GM12878 (cell line): ENCODE results near the gene CHST8. TPM values are rescaled to one million over a fixed set of nuclear protein-coding genes. Genes with fewer than 3 reads are reported as not detected.

Experiments used
- ATAC-seq: fragments of 200-7000 bp; cut with Tn5 transposase; 3 replicates; pipeline ENCODE4 v1.9.1; 2020; ENCODE audit warnings: mild to moderate bottlenecking, moderate library complexity
- BruUV-seq: library from RNA; stranded (reverse); fragments of 400-500 nt; replicated peaks from 2 replicates; lab custom pipeline; 2021; lab: Mats Ljungman, UMichigan
- CTCF ChIA-PET: fragments of 300-600 bp; sonication (Branson Sonifier 250); formaldehyde crosslinking; extraction: SDS; loops from one replicate; lab custom pipeline; 2021; ENCODE audit warnings: inconsistent platforms; lab: Yijun Ruan, JAX
- POLR2A ChIA-PET: fragments of 350-600 bp; formaldehyde crosslinking; extraction: SDS; loops from one replicate; lab custom pipeline; 2021; ENCODE audit warnings: inconsistent platforms; lab: Charles Lee
- RAD21 ChIA-PET: fragments of 300-600 bp; sonication (Branson Sonifier 250); formaldehyde crosslinking; loops from one replicate; lab custom pipeline; 2023; ENCODE audit warnings: antibody characterized with exemption; ENCODE audit not compliant: unreplicated experiment; lab: Charles Lee
- SMC1A ChIA-PET: fragments of 300-600 bp; sonication (Branson Sonifier 250); formaldehyde crosslinking; loops from one replicate; lab custom pipeline; 2023; ENCODE audit not compliant: unreplicated experiment, uncharacterized antibody; lab: Charles Lee
- DNase-seq: peaks from one replicate; pipeline ENCODE4 v3.0.0-alpha.2; 2011; ENCODE audit warnings: low read depth, low spot score
- FAIRE-seq: peaks from 3 replicates; lab custom pipeline; 2011; peaks lifted over from hg19 to GRCh38; lab: Jason Lieb, UNC
- H2AFZ ChIP-seq: 2 replicates; pipeline ENCODE4 v1.6.0; 2011; ENCODE audit warnings: low read depth, low read length, control low read depth; ENCODE audit not compliant: control insufficient read depth
- H3K27ac ChIP-seq: 2 replicates; pipeline ENCODE4 v1.5.1; 2011; ENCODE audit warnings: control low read depth; ENCODE audit not compliant: control insufficient read depth, insufficient read depth
- H3K27me3 ChIP-seq, 2 experiments: replicated peaks in 1 of 2; 2 replicates each; pipeline versions ENCODE4 v1.6.0 to v1.6.1; 2011; ENCODE audit warnings: low read length in 1 of 2; ENCODE audit not compliant: control insufficient read depth in 2 of 2, insufficient read depth in 2 of 2
- H3K36me3 ChIP-seq, 2 experiments: 2 replicates each; pipeline ENCODE4 v1.5.1; 2011; ENCODE audit warnings: low read length in 1 of 2; ENCODE audit not compliant: control insufficient read depth in 2 of 2, insufficient read depth in 2 of 2
- H3K4me1 ChIP-seq: 2 replicates; pipeline ENCODE4 v1.6.1; 2011; ENCODE audit warnings: mild to moderate bottlenecking, low read length, moderate library complexity, mixed read lengths; ENCODE audit not compliant: control insufficient read depth, insufficient read depth
- H3K4me2 ChIP-seq: 2 replicates; pipeline ENCODE4 v1.6.0; 2011; ENCODE audit warnings: control low read depth; ENCODE audit not compliant: control insufficient read depth, insufficient read depth
- H3K4me3 ChIP-seq: fragments of 200-600 bp; sonication (generic); 2 replicates; pipeline ENCODE4 v1.5.1; 2016
- H3K79me2 ChIP-seq: 2 replicates; pipeline ENCODE4 v1.6.0; 2011; ENCODE audit warnings: low read length; ENCODE audit not compliant: control insufficient read depth, insufficient read depth
- H3K9ac ChIP-seq: 2 replicates; pipeline ENCODE4 v1.8.0; 2011; ENCODE audit warnings: low read length, control low read depth, mixed read lengths; ENCODE audit not compliant: control insufficient read depth, insufficient read depth
- H3K9me3 ChIP-seq: replicated peaks from 3 replicates; pipeline ENCODE4 v1.5.1; 2011; ENCODE audit warnings: mild to moderate bottlenecking, low read length; ENCODE audit not compliant: control insufficient read depth, insufficient read depth
- H4K20me1 ChIP-seq: 2 replicates; pipeline ENCODE4 v1.6.0; 2011; ENCODE audit not compliant: control insufficient read depth, insufficient read depth
- ASH2L ChIP-seq: fragments of 300-600, 200-600 bp; sonication (generic); IDR thresholded peaks from 2 replicates; pipeline ENCODE4 v1.6.1; 2017; ENCODE audit warnings: low read depth, mild to moderate bottlenecking, borderline replicate concordance
- CHD4 ChIP-seq: fragments of 200-600 bp; sonication (generic); IDR thresholded peaks from 2 replicates; pipeline ENCODE4 v1.6.1; 2016; ENCODE audit warnings: mild to moderate bottlenecking
- EP300 ChIP-seq, 2 experiments: fragments of 150-350 bp in 1 of 2; IDR thresholded peaks; 2 replicates each; pipeline ENCODE4 v1.6.1; 2011 to 2012; ENCODE audit warnings: low read depth in 2 of 2, low read length in 2 of 2, borderline replicate concordance in 1 of 2, improper control_type of control experiment in 1 of 2, inconsistent platforms in 1 of 2; ENCODE audit not compliant: control insufficient read depth in 1 of 2
- GABPA ChIP-seq: IDR thresholded peaks from 2 replicates; pipeline ENCODE4 v1.6.1; 2014; ENCODE audit warnings: antibody characterized with exemption, low read depth, mild to moderate bottlenecking, inconsistent platforms
- HDAC6 ChIP-seq: fragments of 200-600 bp; sonication (generic); IDR thresholded peaks from one replicate; pipeline ENCODE4 v1.8.0; 2017; ENCODE audit warnings: antibody characterized with exemption; ENCODE audit not compliant: unreplicated experiment
- MTA3 ChIP-seq: IDR thresholded peaks from 2 replicates; pipeline ENCODE4 v1.6.1; 2012; ENCODE audit warnings: low read length, inconsistent platforms, borderline replicate concordance
- MYB ChIP-seq: fragments of 150-350 bp; IDR thresholded peaks from 2 replicates; pipeline ENCODE4 v1.6.1; 2014; ENCODE audit warnings: mild to moderate bottlenecking, low read depth, low read length, borderline replicate concordance
- PML ChIP-seq: IDR thresholded peaks from 2 replicates; pipeline ENCODE4 v1.6.1; 2012; ENCODE audit warnings: low read length, inconsistent platforms
- RCOR1 ChIP-seq: conservative IDR thresholded peaks from 2 replicates; pipeline ENCODE4 v1.6.1; 2012; ENCODE audit warnings: low read depth, low read length, improper control_type of control experiment
- RUNX3 ChIP-seq: IDR thresholded peaks from 2 replicates; pipeline ENCODE4 v1.6.1; 2012; ENCODE audit warnings: low read length, inconsistent platforms
- SUZ12 ChIP-seq: fragments of 200-600 bp; sonication (generic); IDR thresholded peaks from one replicate; pipeline ENCODE4 v1.6.1; 2018; ENCODE audit warnings: antibody characterized with exemption, mild to moderate bottlenecking; ENCODE audit not compliant: unreplicated experiment
- YY1 ChIP-seq: IDR thresholded peaks from 2 replicates; pipeline ENCODE4 v1.6.1; 2011; ENCODE audit warnings: low read depth, mild to moderate bottlenecking, low read length
- ZNF207 ChIP-seq: fragments of 450-650 bp; IDR thresholded peaks from 2 replicates; pipeline ENCODE4 v1.6.1; 2014; ENCODE audit warnings: antibody characterized with exemption, mild to moderate bottlenecking, borderline replicate concordance
- WGBS: methylation state at CpG from one replicate; pipeline ENCODE4 v1.1.6; 2016; ENCODE audit warnings: low lambda C conversion rate; ENCODE audit not compliant: insufficient replicate concordance, insufficient coverage; ENCODE audit errors: missing lambda C conversion rate; 5-methylcytosine and 5-hydroxymethylcytosine counted together
- in situ Hi-C: fragments of 300-500 bp; cut with MboI; formaldehyde crosslinking; loops from 9 replicates; pipeline ENCODE4 v1.14.3; 2018; ENCODE audit warnings: mixed read lengths
- intact Hi-C: fragments of 100-400 bp; cut with micrococcal nuclease; formaldehyde crosslinking; loops from one replicate; pipeline ENCODE4 v1.14.2; 2022; ENCODE audit not compliant: unreplicated experiment
- polyA plus RNA-seq, 11 experiments: library from polyadenylated mRNA; depleted of rRNA in 4 of 11; unstranded in 6 of 11; stranded (reverse) in 5 of 11; fragments of >200 nt; fragmentation: Nextera tagmentation in 4 of 11; fragmentation: Illumina TruSeq in 1 of 11; extraction: Ambion mirVana in 4 of 11; extraction: Trizol in 1 of 11; gene quantifications; 1 replicate in 1 of 11; 2 replicates in 10 of 11; pipeline versions ENCODE4 v1.2.1 to v1.2.3, GENCODE V29; 2011 to 2016; ENCODE audit warnings: inconsistent platforms in 2 of 11, missing spikeins in 2 of 11, low read depth in 1 of 11
- total RNA-seq, 4 experiments: library from RNA; depleted of rRNA in 3 of 4; stranded (reverse); fragments of >200 nt in 3 of 4; fragmentation: Illumina TruSeq in 1 of 4; extraction: Trizol in 1 of 4; gene quantifications; 2 replicates each; pipeline versions ENCODE4 v1.2.1 to v1.2.3, GENCODE V29; 2013 to 2021
- TF ChIP-seq, protein P1 (sequence below): IDR thresholded peaks from 2 replicates; pipeline ENCODE4 v1.6.1; 2011; ENCODE audit warnings: low read depth, low read length, improper control_type of control experiment, borderline replicate concordance
- TF ChIP-seq, protein P2 (sequence below): fragments of 450-650 bp; formaldehyde crosslinking; IDR thresholded peaks from 2 replicates; pipeline ENCODE4 v1.4.0; 2020; ENCODE audit warnings: mild to moderate bottlenecking, moderate library complexity
- TF ChIP-seq, protein P3 (sequence below): fragments of 450-650 bp; IDR thresholded peaks from 2 replicates; pipeline ENCODE4 v1.6.1; 2017; ENCODE audit warnings: antibody characterized with exemption, mild to moderate bottlenecking, moderate library complexity

Gene CHST8
- total and polyA plus RNA-seq, 10 of the 15 experiments (the other 5 are each of a cell fraction or from before 2014, with no cell fraction given) = 0.06 TPM; not detected in 9

DNA sequence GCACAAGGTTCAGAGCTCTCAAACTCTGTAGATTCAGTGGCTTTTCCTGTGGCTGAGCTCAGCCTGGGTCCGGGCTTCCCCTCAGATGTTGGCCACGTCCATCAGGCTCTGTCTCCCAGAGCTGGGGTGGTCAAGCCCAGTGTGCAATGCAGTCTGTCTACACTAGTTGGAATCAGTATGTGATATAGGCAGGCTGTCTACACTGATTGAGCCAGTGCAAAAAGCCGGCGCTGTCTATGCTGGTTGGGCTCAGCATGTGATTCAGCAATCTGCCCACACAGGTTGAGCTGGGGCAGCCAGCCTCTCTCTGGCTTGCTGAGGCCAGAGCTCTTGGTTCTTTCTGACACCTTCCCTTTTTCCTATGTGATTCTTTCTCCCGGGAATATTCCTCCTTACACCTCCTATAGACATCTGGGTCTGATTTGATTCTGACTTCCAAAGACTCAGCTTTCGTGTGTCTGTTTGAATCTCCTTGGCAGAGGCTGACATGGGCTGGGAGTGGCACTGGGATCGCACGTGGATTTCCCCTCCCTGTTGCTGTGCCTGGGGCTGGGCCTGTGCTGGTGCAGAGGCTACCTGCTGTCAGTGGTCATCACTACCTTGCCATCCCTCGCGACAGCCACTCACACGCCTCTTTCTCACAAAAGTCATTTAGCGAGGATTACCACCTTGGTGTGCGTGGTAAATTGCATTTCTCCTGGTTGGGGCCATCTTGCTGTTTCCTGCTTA, 9.3 kb downstream of the CHST8 start:
- ChIA-PET SMC1A (no interaction called here), RAD21 (no interaction called here), POLR2A (no interaction called here), CTCF (no interaction called here)
- H3K27me3 ChIP-seq = 0 out of 4 replicates have a peak, but pooled peaks cover 0 to 1% of the 10 kb centered on the region in 2 experiments
- H3K9me3 ChIP-seq = no peaks in the 10 kb centered on the region
- H3K36me3 ChIP-seq = no peaks in the 10 kb centered on the region
- no peak for FAIRE-seq
- no peak overlapping the region for H3K4me3 ChIP-seq
- WGBS = 45% methylated on average over 13 of the region's 13 CpGs
- DNase-seq = no peak
- no peaks in the 10 kb centered on the region for H4K20me1 ChIP-seq
- no TSS peak for BruUV-seq
- H3K4me1 ChIP-seq = no peaks in the 10 kb centered on the region
- H3K4me2 ChIP-seq = no peak overlapping the region
- intact Hi-C loops (no loop called here), in situ Hi-C loops (no loop called here)
- no peak for ATAC-seq
- no peak overlapping the region for H2AFZ ChIP-seq
- no peaks in the 10 kb centered on the region for H3K79me2 ChIP-seq
- H3K9ac ChIP-seq = no peak overlapping the region
- H3K27ac ChIP-seq = no peak overlapping the region
- TF ChIP-seq ZNF207 = no peak
- TF ChIP-seq, protein P1, sequence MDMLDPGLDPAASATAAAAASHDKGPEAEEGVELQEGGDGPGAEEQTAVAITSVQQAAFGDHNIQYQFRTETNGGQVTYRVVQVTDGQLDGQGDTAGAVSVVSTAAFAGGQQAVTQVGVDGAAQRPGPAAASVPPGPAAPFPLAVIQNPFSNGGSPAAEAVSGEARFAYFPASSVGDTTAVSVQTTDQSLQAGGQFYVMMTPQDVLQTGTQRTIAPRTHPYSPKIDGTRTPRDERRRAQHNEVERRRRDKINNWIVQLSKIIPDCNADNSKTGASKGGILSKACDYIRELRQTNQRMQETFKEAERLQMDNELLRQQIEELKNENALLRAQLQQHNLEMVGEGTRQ = no peak
- no peak for TF ChIP-seq ASH2L
- TF ChIP-seq CHD4 = no peak
- TF ChIP-seq MYB = no peak
- no peak for TF ChIP-seq EP300 (IDR thresholded peaks at IDR 0.05; ENCODE audit: borderline replicate concordance in 1 of 2, control insufficient read depth in 1 of 2, low read depth in 2 of 2, low read length in 2 of 2)
- TF ChIP-seq, protein P2, sequence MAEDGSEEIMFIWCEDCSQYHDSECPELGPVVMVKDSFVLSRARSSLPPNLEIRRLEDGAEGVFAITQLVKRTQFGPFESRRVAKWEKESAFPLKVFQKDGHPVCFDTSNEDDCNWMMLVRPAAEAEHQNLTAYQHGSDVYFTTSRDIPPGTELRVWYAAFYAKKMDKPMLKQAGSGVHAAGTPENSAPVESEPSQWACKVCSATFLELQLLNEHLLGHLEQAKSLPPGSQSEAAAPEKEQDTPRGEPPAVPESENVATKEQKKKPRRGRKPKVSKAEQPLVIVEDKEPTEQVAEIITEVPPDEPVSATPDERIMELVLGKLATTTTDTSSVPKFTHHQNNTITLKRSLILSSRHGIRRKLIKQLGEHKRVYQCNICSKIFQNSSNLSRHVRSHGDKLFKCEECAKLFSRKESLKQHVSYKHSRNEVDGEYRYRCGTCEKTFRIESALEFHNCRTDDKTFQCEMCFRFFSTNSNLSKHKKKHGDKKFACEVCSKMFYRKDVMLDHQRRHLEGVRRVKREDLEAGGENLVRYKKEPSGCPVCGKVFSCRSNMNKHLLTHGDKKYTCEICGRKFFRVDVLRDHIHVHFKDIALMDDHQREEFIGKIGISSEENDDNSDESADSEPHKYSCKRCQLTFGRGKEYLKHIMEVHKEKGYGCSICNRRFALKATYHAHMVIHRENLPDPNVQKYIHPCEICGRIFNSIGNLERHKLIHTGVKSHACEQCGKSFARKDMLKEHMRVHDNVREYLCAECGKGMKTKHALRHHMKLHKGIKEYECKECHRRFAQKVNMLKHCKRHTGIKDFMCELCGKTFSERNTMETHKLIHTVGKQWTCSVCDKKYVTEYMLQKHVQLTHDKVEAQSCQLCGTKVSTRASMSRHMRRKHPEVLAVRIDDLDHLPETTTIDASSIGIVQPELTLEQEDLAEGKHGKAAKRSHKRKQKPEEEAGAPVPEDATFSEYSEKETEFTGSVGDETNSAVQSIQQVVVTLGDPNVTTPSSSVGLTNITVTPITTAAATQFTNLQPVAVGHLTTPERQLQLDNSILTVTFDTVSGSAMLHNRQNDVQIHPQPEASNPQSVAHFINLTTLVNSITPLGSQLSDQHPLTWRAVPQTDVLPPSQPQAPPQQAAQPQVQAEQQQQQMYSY (CRISPR knock-in tag) = no peak
- no peak for TF ChIP-seq RUNX3
- TF ChIP-seq SUZ12 = no peak
- TF ChIP-seq PML = no peak
- TF ChIP-seq YY1 = no peak
- TF ChIP-seq, protein P3, sequence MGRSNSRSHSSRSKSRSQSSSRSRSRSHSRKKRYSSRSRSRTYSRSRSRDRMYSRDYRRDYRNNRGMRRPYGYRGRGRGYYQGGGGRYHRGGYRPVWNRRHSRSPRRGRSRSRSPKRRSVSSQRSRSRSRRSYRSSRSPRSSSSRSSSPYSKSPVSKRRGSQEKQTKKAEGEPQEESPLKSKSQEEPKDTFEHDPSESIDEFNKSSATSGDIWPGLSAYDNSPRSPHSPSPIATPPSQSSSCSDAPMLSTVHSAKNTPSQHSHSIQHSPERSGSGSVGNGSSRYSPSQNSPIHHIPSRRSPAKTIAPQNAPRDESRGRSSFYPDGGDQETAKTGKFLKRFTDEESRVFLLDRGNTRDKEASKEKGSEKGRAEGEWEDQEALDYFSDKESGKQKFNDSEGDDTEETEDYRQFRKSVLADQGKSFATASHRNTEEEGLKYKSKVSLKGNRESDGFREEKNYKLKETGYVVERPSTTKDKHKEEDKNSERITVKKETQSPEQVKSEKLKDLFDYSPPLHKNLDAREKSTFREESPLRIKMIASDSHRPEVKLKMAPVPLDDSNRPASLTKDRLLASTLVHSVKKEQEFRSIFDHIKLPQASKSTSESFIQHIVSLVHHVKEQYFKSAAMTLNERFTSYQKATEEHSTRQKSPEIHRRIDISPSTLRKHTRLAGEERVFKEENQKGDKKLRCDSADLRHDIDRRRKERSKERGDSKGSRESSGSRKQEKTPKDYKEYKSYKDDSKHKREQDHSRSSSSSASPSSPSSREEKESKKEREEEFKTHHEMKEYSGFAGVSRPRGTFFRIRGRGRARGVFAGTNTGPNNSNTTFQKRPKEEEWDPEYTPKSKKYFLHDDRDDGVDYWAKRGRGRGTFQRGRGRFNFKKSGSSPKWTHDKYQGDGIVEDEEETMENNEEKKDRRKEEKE = no peak
- no peak for TF ChIP-seq MTA3
- no peak for TF ChIP-seq GABPA
- no peak for TF ChIP-seq HDAC6
- no peak for TF ChIP-seq RCOR1
